H1 (cell line): ENCODE results near the gene SLC25A4. TPM values are rescaled to one million over a fixed set of nuclear protein-coding genes. Genes with fewer than 3 reads are reported as not detected.

Source experiments
- CTCF ChIA-PET: fragments of 300-600 bp; sonication (Branson Sonifier 250); formaldehyde crosslinking; loops from one replicate; lab custom pipeline; 2021; ENCODE audit not compliant: partially characterized antibody; lab: Charles Lee
- POLR2A ChIA-PET: fragments of 300-600 bp; sonication (Branson Sonifier 250); formaldehyde crosslinking; loops from one replicate; lab custom pipeline; 2021; ENCODE audit warnings: inconsistent platforms; ENCODE audit not compliant: partially characterized antibody; lab: Charles Lee
- DNase-seq, 2 experiments: peaks; one replicate each; pipeline versions ENCODE4 v3.0.0 to v3.0.0-alpha.2; 2010 to 2022; ENCODE audit warnings: low spot score in 2 of 2, low read depth in 1 of 2, mixed read lengths in 1 of 2
- FAIRE-seq: peaks from 2 replicates; lab custom pipeline; 2011; peaks lifted over from hg19 to GRCh38; lab: Jason Lieb, UNC
- H2AFZ ChIP-seq: 2 replicates; pipeline ENCODE4 v1.8.1; 2012; ENCODE audit warnings: low read length, inconsistent platforms
- H2AK5ac ChIP-seq: 2 replicates; pipeline ENCODE4 v1.6.1; 2013; ENCODE audit warnings: low read depth, low read length
- H2BK120ac ChIP-seq: replicated peaks from 2 replicates; pipeline ENCODE3; 2013; ENCODE audit warnings: low read depth, low read length, inconsistent platforms
- H2BK12ac ChIP-seq: 2 replicates; pipeline ENCODE4 v1.6.1; 2013; ENCODE audit warnings: low read depth, low read length
- H2BK15ac ChIP-seq: 2 replicates; pipeline ENCODE4 v1.6.1; 2013; ENCODE audit warnings: low read length
- H2BK20ac ChIP-seq: 2 replicates; pipeline ENCODE4 v1.6.1; 2013; ENCODE audit warnings: low read length
- H2BK5ac ChIP-seq: 2 replicates; pipeline ENCODE4 v1.6.1; 2013; ENCODE audit warnings: low read depth, low read length
- H3K14ac ChIP-seq: 2 replicates; pipeline ENCODE4 v1.6.1; 2013; ENCODE audit warnings: inconsistent platforms; ENCODE audit not compliant: insufficient read length
- H3K18ac ChIP-seq: 2 replicates; pipeline ENCODE4 v1.6.1; 2013; ENCODE audit warnings: low read length; ENCODE audit errors: extremely low read depth
- H3K23ac ChIP-seq: 2 replicates; pipeline ENCODE4 v1.6.1; 2013; ENCODE audit warnings: inconsistent platforms; ENCODE audit not compliant: insufficient read length
- H3K23me2 ChIP-seq: 2 replicates; pipeline ENCODE4 v1.6.1; 2013; ENCODE audit warnings: low read depth, low read length
- H3K27ac ChIP-seq: 2 replicates; pipeline ENCODE4 v1.6.1; 2011; ENCODE audit warnings: low read depth, low read length, inconsistent platforms
- H3K27me3 ChIP-seq, 4 experiments: replicated peaks in 1 of 4; 1 replicate in 1 of 4; 2 replicates in 3 of 4; pipeline versions ENCODE4 v1.6.1 to v1.8.1; 2011 to 2013; ENCODE audit warnings: low read length in 3 of 4, mild to moderate bottlenecking in 3 of 4, inconsistent platforms in 2 of 4, mixed read lengths in 2 of 4, moderate library complexity in 1 of 4; ENCODE audit not compliant: control insufficient read depth in 3 of 4, insufficient read depth in 3 of 4; ENCODE audit errors: extremely low read depth in 1 of 4
- H3K36me3 ChIP-seq, 4 experiments: 2 replicates each; pipeline versions ENCODE4 v1.6.1 to v1.8.1; 2011 to 2013; ENCODE audit warnings: mild to moderate bottlenecking in 4 of 4, low read length in 3 of 4, moderate library complexity in 2 of 4, control low read depth in 1 of 4, inconsistent platforms in 1 of 4; ENCODE audit not compliant: insufficient read depth in 4 of 4, control insufficient read depth in 2 of 4
- H3K4ac ChIP-seq: replicated peaks from 2 replicates; pipeline ENCODE3; 2013; ENCODE audit warnings: low read length, low read depth, mixed read lengths, inconsistent platforms; ENCODE audit not compliant: insufficient read length
- H3K4me1 ChIP-seq, 4 experiments: replicated peaks in 1 of 4; 1 replicate in 1 of 4; 2 replicates in 3 of 4; pipeline versions ENCODE4 v1.6.1 to v1.8.1; 2011 to 2013; ENCODE audit warnings: low read length in 3 of 4, inconsistent platforms in 2 of 4, mixed read lengths in 1 of 4; ENCODE audit not compliant: insufficient read depth in 4 of 4, control insufficient read depth in 3 of 4
- H3K4me2 ChIP-seq, 2 experiments: 2 replicates each; pipeline versions ENCODE4 v1.6.1 to v1.8.1; 2011 to 2013; ENCODE audit warnings: low read depth in 2 of 2, low read length in 2 of 2, control low read depth in 1 of 2, inconsistent platforms in 1 of 2, mild to moderate bottlenecking in 1 of 2; ENCODE audit not compliant: insufficient read depth in 1 of 2
- H3K4me3 ChIP-seq, 4 experiments: fragments of 200-600, 300-600 bp in 1 of 4; sonication (generic), shearing (Covaris generic), sonication (Bioruptor Twin) in 1 of 4; 2 replicates each; pipeline versions ENCODE4 v1.5.1 to v1.8.1; 2011 to 2016; ENCODE audit warnings: low read length in 4 of 4, low read depth in 3 of 4, control low read depth in 2 of 4, inconsistent platforms in 2 of 4, mild to moderate bottlenecking in 2 of 4, mixed read lengths in 1 of 4, moderate library complexity in 1 of 4; ENCODE audit not compliant: insufficient read depth in 2 of 4; ENCODE audit errors: extremely low read depth in 1 of 4
- H3K56ac ChIP-seq: replicated peaks from 2 replicates; pipeline ENCODE3; 2013; ENCODE audit warnings: low read depth, mild to moderate bottlenecking, mixed read lengths, low read length, inconsistent platforms; ENCODE audit not compliant: insufficient read length
- H3K79me1 ChIP-seq: 2 replicates; pipeline ENCODE4 v1.6.1; 2013; ENCODE audit warnings: low read depth, low read length, control low read depth
- H3K79me2 ChIP-seq, 2 experiments: 2 replicates each; pipeline versions ENCODE4 v1.6.1 to v1.8.1; 2012 to 2013; ENCODE audit warnings: low read length in 2 of 2, mild to moderate bottlenecking in 2 of 2, inconsistent platforms in 1 of 2; ENCODE audit not compliant: insufficient read depth in 2 of 2, control insufficient read depth in 1 of 2
- H3K9ac ChIP-seq, 4 experiments: replicated peaks in 1 of 4; 1 replicate in 1 of 4; 2 replicates in 3 of 4; pipeline versions ENCODE4 v1.6.1 to v1.8.1; 2011 to 2013; ENCODE audit warnings: low read depth in 3 of 4, low read length in 3 of 4, control low read depth in 2 of 4, mild to moderate bottlenecking in 2 of 4, moderate library complexity in 2 of 4, inconsistent platforms in 1 of 4; ENCODE audit errors: extremely low read depth in 1 of 4
- H3K9me3 ChIP-seq, 2 experiments: 2 replicates each; pipeline versions ENCODE4 v1.6.1 to v1.8.1; 2012 to 2013; ENCODE audit warnings: mild to moderate bottlenecking in 2 of 2, moderate library complexity in 2 of 2, control low read depth in 1 of 2, inconsistent platforms in 1 of 2, low read depth in 1 of 2, low read length in 1 of 2, mixed read lengths in 1 of 2; ENCODE audit not compliant: insufficient read depth in 2 of 2
- H4K20me1 ChIP-seq, 2 experiments: replicated peaks in 1 of 2; 2 replicates each; pipeline versions ENCODE3 to v1.8.1; 2011 to 2013; ENCODE audit warnings: inconsistent platforms in 2 of 2, low read length in 2 of 2, mild to moderate bottlenecking in 1 of 2; ENCODE audit not compliant: insufficient read depth in 2 of 2, control insufficient read depth in 1 of 2
- H4K5ac ChIP-seq: 2 replicates; pipeline ENCODE4 v1.6.1; 2013; ENCODE audit warnings: low read length, low read depth, mixed read lengths, inconsistent platforms; ENCODE audit not compliant: insufficient read length
- H4K8ac ChIP-seq: 2 replicates; pipeline ENCODE4 v1.8.0; 2013; ENCODE audit warnings: mild to moderate bottlenecking, moderate library complexity, low read length, inconsistent platforms; ENCODE audit not compliant: insufficient read depth; ENCODE audit errors: extremely low read depth
- H4K91ac ChIP-seq: replicated peaks from 2 replicates; pipeline ENCODE3; 2013; ENCODE audit warnings: low read length, mixed read lengths, inconsistent platforms; ENCODE audit not compliant: insufficient read length
- CEBPB ChIP-seq: IDR thresholded peaks from 2 replicates; pipeline ENCODE4 v1.6.1; 2012; ENCODE audit warnings: low read depth, low read length
- CREB1 ChIP-seq: IDR thresholded peaks from 2 replicates; pipeline ENCODE4 v1.6.1; 2012; ENCODE audit warnings: inconsistent platforms
- EZH2 ChIP-seq: fragments of 200-600 bp; sonication (generic); IDR thresholded peaks from 2 replicates; pipeline ENCODE4 v1.7.1; 2012; ENCODE audit warnings: low read depth, mild to moderate bottlenecking, moderate library complexity, low read length, inconsistent platforms; ENCODE audit not compliant: severe bottlenecking
- GABPA ChIP-seq: IDR thresholded peaks from 2 replicates; pipeline ENCODE4 v1.6.1; 2011; ENCODE audit warnings: mild to moderate bottlenecking, low read length, moderate library complexity, borderline replicate concordance; ENCODE audit not compliant: insufficient read depth
- RFX5 ChIP-seq: IDR thresholded peaks from 2 replicates; pipeline ENCODE4 v1.6.1; 2011; ENCODE audit warnings: low read depth, low read length, improper control_type of control experiment, borderline replicate concordance
- USF2 ChIP-seq: IDR thresholded peaks from 2 replicates; pipeline ENCODE4 v1.6.1; 2011; ENCODE audit warnings: low read length, improper control_type of control experiment
- WGBS, 2 experiments: shearing (Covaris generic) in 1 of 2; methylation state at CpG; one replicate each; pipeline versions ENCODE4 v1.1.6 to v1.1.7; 2013 to 2015; ENCODE audit warnings: low lambda C conversion rate in 2 of 2, mixed read lengths in 2 of 2, inconsistent platforms in 1 of 2, low coverage in 1 of 2, missing lambda C conversion rate in 1 of 2; ENCODE audit not compliant: insufficient replicate concordance in 2 of 2, insufficient coverage in 1 of 2, insufficient read length in 1 of 2; ENCODE audit errors: extremely low coverage in 1 of 2, missing lambda C conversion rate in 1 of 2; 5-methylcytosine and 5-hydroxymethylcytosine counted together
- polyA plus RNA-seq, 7 experiments: library from polyadenylated mRNA; depleted of rRNA in 3 of 7; stranded (reverse) in 5 of 7; unstranded in 2 of 7; fragments of >200 nt in 5 of 7; fragments of 200-250 nt in 2 of 7; gene quantifications; 1 replicate in 5 of 7; 2 replicates in 1 of 7; 4 replicates in 1 of 7; pipeline versions ENCODE4 v1.2.1 to v1.2.3, GENCODE V29; 2011 to 2013; ENCODE audit warnings: missing spikeins in 2 of 7, mixed read lengths in 2 of 7
- total RNA-seq: library from RNA; stranded (reverse); fragmentation: NEBNext Ultra II Directional; extraction: Animal tissue kit (Norgen Biotek cat#: 25700); gene quantifications from 2 replicates; pipeline ENCODE4 v1.2.1, GENCODE V29; 2021
- TF ChIP-seq, protein P1 (sequence below): IDR thresholded peaks from 2 replicates; pipeline ENCODE4 v1.6.1; 2011; ENCODE audit warnings: low read depth, mild to moderate bottlenecking, low read length; ENCODE audit not compliant: insufficient read depth

SLC25A4 gene
- total and polyA plus RNA-seq, 2 of the 8 experiments (the other 6 are each of a cell fraction or from before 2014, with no cell fraction given), result 41.3 to 42.0 TPM

DNA sequence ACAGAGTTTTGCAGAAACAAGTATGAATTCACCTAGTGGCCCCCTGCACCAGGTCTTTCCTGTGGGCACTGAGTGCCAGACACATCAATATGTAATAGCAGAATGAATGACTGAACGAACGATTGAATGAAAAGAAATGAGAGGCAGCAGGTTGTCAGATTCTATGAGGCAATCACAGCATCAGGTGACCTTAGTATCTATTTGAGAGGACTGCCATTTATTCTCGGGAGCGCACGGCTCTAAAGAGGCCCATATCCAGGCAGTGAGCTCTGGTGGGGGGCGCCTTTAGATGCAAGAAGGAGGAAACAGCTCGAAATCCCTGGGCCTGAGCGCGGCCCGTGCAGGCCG lies 528 bp upstream of the SLC25A4 start:
- ChIA-PET CTCF (interaction anchor here (0.6 to 11.4 kb wide), 14 partner anchors 8 to 283 kb away, joined by 3 to 167 read pairs (median 5); partner anchors contain the start of gene UFSP2), POLR2A (interaction anchor here (0.6 to 2.4 kb wide), 25 partner anchors 8 to 332 kb away, joined by 3 to 13 read pairs (median 3); partner anchors contain the start of genes ANKRD37, HELT and SNX25)
- 13% methylated on average over 11 of the region's 11 CpGs; no CpG with 5 or more reads in 1 of the 2 experiments for WGBS, 2 experiments
- Histone ChIP-seq H3K79me2 (peaks cover 0 to 16% of the 10 kb centered on the region in 2 experiments; a peak in 3 of 4 replicates), H3K56ac (no peak overlapping the region), H3K4me3 (peak overlapping the region; percentile 75 to 99 (median 80)), H2BK15ac (no peak overlapping the region), H3K36me3 (peaks cover 0 to 28% (median 3%) of the 10 kb centered on the region in 4 experiments; a peak in 2 of 8 replicates), H2AK5ac (no peak overlapping the region), H3K9me3 (no peaks in the 10 kb centered on the region), H2BK20ac (no peak overlapping the region), H2BK12ac (0 out of 2 replicates have a peak overlapping the region, but pooled peaks have one; percentile 71), H3K79me1 (peaks cover 2% of the 10 kb centered on the region; the same call in 1 of the 2 replicates), H3K14ac (no peak overlapping the region), H4K91ac (no peak overlapping the region), H3K23me2 (peaks cover 13% of the 10 kb centered on the region; the same call in 1 of the 2 replicates), H2BK120ac (no peak overlapping the region), H3K4me1 (peaks cover 0 to 9% (median 6%) of the 10 kb centered on the region in 4 experiments; a peak in 5 of 7 replicates), H4K5ac (no peak overlapping the region), H4K8ac (peak overlapping the region; percentile 96), H2BK5ac (no peak overlapping the region), H3K27me3 (no peaks in the 10 kb centered on the region; a peak in 1 of 7 replicates), H3K9ac (peak overlapping the region in 2 of 4 experiments; percentile 35 to 44; a peak in 3 of 7 replicates), H3K23ac (no peak overlapping the region), H2AFZ (peak overlapping the region; percentile 73; the same call in 1 of the 2 replicates), H3K4me2 (peak overlapping the region; percentile 93 to 99), H3K18ac (peak overlapping the region; percentile 16; the same call in 1 of the 2 replicates), H4K20me1 (peaks cover 7 to 9% of the 10 kb centered on the region in 2 experiments), H3K27ac (no peak overlapping the region), H3K4ac (no peak overlapping the region)
- no peak for TF ChIP-seq EZH2
- TF ChIP-seq CREB1, result no peak
- TF ChIP-seq CEBPB, result peak; percentile 77
- 0 out of 2 replicates have a peak, but pooled peaks have one; percentile 14 for TF ChIP-seq RFX5
- TF ChIP-seq, protein P1, sequence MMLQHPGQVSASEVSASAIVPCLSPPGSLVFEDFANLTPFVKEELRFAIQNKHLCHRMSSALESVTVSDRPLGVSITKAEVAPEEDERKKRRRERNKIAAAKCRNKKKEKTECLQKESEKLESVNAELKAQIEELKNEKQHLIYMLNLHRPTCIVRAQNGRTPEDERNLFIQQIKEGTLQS, result no peak
- TF ChIP-seq USF2, result peak; percentile 28; the same call in 1 of the 2 replicates
- no peak for TF ChIP-seq GABPA
- FAIRE-seq (no peak), DNase-seq (no peak)
